Forelimb muscle (tissue), 1 donor: Measurements from ENCODE around the gene BRF1. TPM values are rescaled to one million over a fixed set of nuclear protein-coding genes. Genes with fewer than 3 reads are reported as not detected.

Source experiments
- polyA plus RNA-seq: library from polyadenylated mRNA; unstranded; fragments of 120-200 nt; gene quantifications from one replicate; pipeline ENCODE4 v1.2.1, GENCODE V29; 2013; ENCODE audit not compliant: insufficient read length

The BRF1 gene
- polyA plus RNA-seq, 1 donor, result 22.8 TPM

Other genes starting within 250 kb of the BRF1 start
- 1.1 TPM for gene GPR132, start 235.6 kb downstream of the BRF1 start, polyA plus RNA-seq
- gene JAG2, start 132.2 kb downstream of the BRF1 start, polyA plus RNA-seq, result 40.4 TPM
- gene NUDT14, start 119.7 kb downstream of the BRF1 start, polyA plus RNA-seq, result 12.2 TPM
- 34.6 TPM for gene BTBD6, start 52.5 kb downstream of the BRF1 start, polyA plus RNA-seq
- 88.1 TPM for gene PACS2, start 13.7 kb upstream of the BRF1 start, polyA plus RNA-seq
- gene TEX22, start 97.5 kb upstream of the BRF1 start, polyA plus RNA-seq, result 0.90 TPM
- 80.3 TPM for gene MTA1, start 118.8 kb upstream of the BRF1 start, polyA plus RNA-seq
- gene CRIP2, start 173.8 kb upstream of the BRF1 start, polyA plus RNA-seq, result 234 TPM
- 28.4 TPM for gene CRIP1, start 185.9 kb upstream of the BRF1 start, polyA plus RNA-seq
- 4.5 TPM for gene TEDC1, start 190.2 kb upstream of the BRF1 start, polyA plus RNA-seq
- gene TMEM121, start 225.6 kb upstream of the BRF1 start, polyA plus RNA-seq, result 2.2 TPM